Mesendoderm (in vitro differentiated cells): ENCODE measurements around the gene RUSF1.
"Not testable (repeated sequence)": the region's sequence is repeated elsewhere in the genome, so short reads cannot be mapped to it uniquely, and the experiment has no call there.

Experiments used
- DNase-seq: peaks from one replicate; pipeline ENCODE4 v3.0.0; 2013
- H2AK5ac ChIP-seq: 2 replicates; pipeline ENCODE4 v1.6.1; 2013; ENCODE audit warnings: low read length, inconsistent platforms
- H2BK120ac ChIP-seq: 2 replicates; pipeline ENCODE4 v1.6.1; 2013; ENCODE audit warnings: low read depth, mild to moderate bottlenecking, low read length, moderate library complexity, mixed read lengths
- H2BK15ac ChIP-seq: replicated peaks from 2 replicates; pipeline ENCODE4 v1.6.1; 2013; ENCODE audit warnings: low read depth, mild to moderate bottlenecking, moderate library complexity
- H2BK5ac ChIP-seq: 2 replicates; pipeline ENCODE4 v1.6.1; 2013; ENCODE audit warnings: low read length, inconsistent platforms
- H3K18ac ChIP-seq: 2 replicates; pipeline ENCODE4 v1.6.1; 2013; ENCODE audit warnings: mild to moderate bottlenecking, low read length, mixed read lengths
- H3K23ac ChIP-seq: one replicate; pipeline ENCODE4 v1.6.1; 2013; ENCODE audit warnings: low read length
- H3K27ac ChIP-seq: 2 replicates; pipeline ENCODE4 v1.5.1; 2013; ENCODE audit warnings: low read depth, mild to moderate bottlenecking, inconsistent platforms, low read length, moderate library complexity
- H3K27me3 ChIP-seq: 2 replicates; pipeline ENCODE4 v1.6.1; 2013; ENCODE audit warnings: low read length, control low read depth, mild to moderate bottlenecking, inconsistent platforms; ENCODE audit not compliant: insufficient read depth, poor library complexity
- H3K36me3 ChIP-seq: 2 replicates; pipeline ENCODE4 v1.6.1; 2013; ENCODE audit warnings: low read length, inconsistent platforms; ENCODE audit not compliant: control insufficient read depth, insufficient read depth
- H3K4ac ChIP-seq: one replicate; pipeline ENCODE4 v1.6.1; 2013; ENCODE audit warnings: low read depth, mild to moderate bottlenecking, low read length, moderate library complexity
- H3K4me1 ChIP-seq: 2 replicates; pipeline ENCODE4 v1.6.1; 2013; ENCODE audit warnings: low read depth, low read length, inconsistent platforms; ENCODE audit not compliant: control insufficient read depth
- H3K4me2 ChIP-seq: 2 replicates; pipeline ENCODE4 v1.6.1; 2013; ENCODE audit warnings: low read length
- H3K4me3 ChIP-seq: 2 replicates; pipeline ENCODE4 v1.5.1; 2013; ENCODE audit warnings: mild to moderate bottlenecking, low read length
- H3K56ac ChIP-seq: one replicate; pipeline ENCODE4 v1.6.1; 2013; ENCODE audit warnings: low read length
- H3K79me1 ChIP-seq: 2 replicates; pipeline ENCODE4 v1.6.1; 2013; ENCODE audit warnings: low read length, inconsistent platforms
- H3K79me2 ChIP-seq: 2 replicates; pipeline ENCODE4 v1.6.1; 2013; ENCODE audit warnings: mild to moderate bottlenecking, low read length; ENCODE audit not compliant: control insufficient read depth, insufficient read depth
- H3K9ac ChIP-seq: 2 replicates; pipeline ENCODE4 v1.6.1; 2013; ENCODE audit warnings: low read length, inconsistent platforms
- H4K5ac ChIP-seq: one replicate; pipeline ENCODE4 v1.6.1; 2013; ENCODE audit warnings: low read length
- H4K8ac ChIP-seq: one replicate; pipeline ENCODE4 v1.6.1; 2013; ENCODE audit warnings: low read depth, mild to moderate bottlenecking, control low read depth, low read length, moderate library complexity
- WGBS: extraction: QIAGEN DNeasy Blood & Tissue Kit; methylation state at CpG from one replicate; pipeline ENCODE4 v1.1.7; 2013; ENCODE audit warnings: low lambda C conversion rate, missing lambda C conversion rate; ENCODE audit not compliant: insufficient coverage; ENCODE audit errors: extremely low coverage; 5-methylcytosine and 5-hydroxymethylcytosine counted together

The RUSF1 gene

GRCh38 chr16:31484048-31484447 is 24.1 kb downstream of the RUSF1 start:
- H3K4ac ChIP-seq, H3K9ac ChIP-seq, H3K23ac ChIP-seq, H2BK5ac ChIP-seq, H3K27ac ChIP-seq, H3K4me1 ChIP-seq, H3K56ac ChIP-seq, DNase-seq, H3K36me3 ChIP-seq, H3K79me2 ChIP-seq, H3K4me2 ChIP-seq, H4K8ac ChIP-seq, H3K4me3 ChIP-seq, H4K5ac ChIP-seq, H2AK5ac ChIP-seq, H2BK15ac ChIP-seq, H2BK120ac ChIP-seq, H3K79me1 ChIP-seq, H3K18ac ChIP-seq: not testable (repeated sequence)
- H3K27me3 ChIP-seq, result peaks cover 12% of the 10 kb centered on the region
- no CpG with 5 or more reads among the region's 4 CpGs for WGBS

GRCh38 chr16:31483081-31483480 is 25.1 kb downstream of the RUSF1 start, which contains the start of gene SLC5A2:
SLC5A2 (plus strand) TSS chr16:31483123; CDS start chr16:31483137, 14 bp downstream.
- H3K4ac ChIP-seq, result no peak within 1 kb of the TSS
- H3K27me3 ChIP-seq, result peaks cover 10% of the 10 kb centered on the region
- H2AK5ac ChIP-seq, result no peak within 1 kb of the TSS
- no peak within 1 kb of the TSS for H3K27ac ChIP-seq
- H3K4me3 ChIP-seq, result no peak within 1 kb of the TSS
- no CpG with 5 or more reads among the region's 4 CpGs for WGBS
- H3K18ac ChIP-seq, result no peak within 1 kb of the TSS
- no peak within 1 kb of the TSS for H3K9ac ChIP-seq
- no peak within 1 kb of the TSS for H3K56ac ChIP-seq
- no peaks in the 10 kb centered on the region for H3K79me1 ChIP-seq
- no peak for DNase-seq
- H3K4me1 ChIP-seq, result no peaks in the 10 kb centered on the region
- H4K5ac ChIP-seq, result no peak within 1 kb of the TSS
- no peak within 1 kb of the TSS for H3K23ac ChIP-seq
- no peak within 1 kb of the TSS for H2BK5ac ChIP-seq
- no peaks in the 10 kb centered on the region for H3K36me3 ChIP-seq
- no peaks in the 10 kb centered on the region for H3K79me2 ChIP-seq
- H3K4me2 ChIP-seq, result no peak within 1 kb of the TSS
- no peak within 1 kb of the TSS for H2BK120ac ChIP-seq
- no peak within 1 kb of the TSS for H4K8ac ChIP-seq
- no peak within 1 kb of the TSS for H2BK15ac ChIP-seq

- no peak for DNase-seq
- Histone ChIP-seq H3K23ac (no peak overlapping the region), H2BK5ac (no peak overlapping the region), H4K8ac (no peak overlapping the region), H3K4ac (no peak overlapping the region), H3K4me2 (no peak overlapping the region), H3K18ac (no peak overlapping the region), H3K27ac (no peak overlapping the region), H3K9ac (no peak overlapping the region), H2AK5ac (no peak overlapping the region), H3K79me1 (no peaks in the 10 kb centered on the region), H4K5ac (no peak overlapping the region), H3K4me3 (no peak overlapping the region), H3K36me3 (no peaks in the 10 kb centered on the region), H3K56ac (no peak overlapping the region), H3K4me1 (no peaks in the 10 kb centered on the region), H2BK120ac (no peak overlapping the region), H3K27me3 (no peaks in the 10 kb centered on the region), H3K79me2 (no peaks in the 10 kb centered on the region), H2BK15ac (no peak overlapping the region)
- WGBS, result no CpG with 5 or more reads among the region's 7 CpGs
Measured at GRCh38 chr16:31480851-31481536, 27.2 kb downstream of the RUSF1 start.

GRCh38 chr16:31479751-31480150 is 28.4 kb downstream of the RUSF1 start:
- Histone ChIP-seq H3K23ac (no peak overlapping the region), H3K18ac (no peak overlapping the region), H3K4me3 (no peak overlapping the region), H2BK5ac (no peak overlapping the region), H3K36me3 (no peaks in the 10 kb centered on the region), H2BK15ac (no peak overlapping the region), H4K8ac (no peak overlapping the region), H3K4me2 (no peak overlapping the region), H4K5ac (no peak overlapping the region), H3K4ac (no peak overlapping the region), H2AK5ac (no peak overlapping the region), H2BK120ac (no peak overlapping the region), H3K9ac (no peak overlapping the region), H3K27ac (no peak overlapping the region), H3K4me1 (no peaks in the 10 kb centered on the region), H3K27me3 (peaks cover 3% of the 10 kb centered on the region), H3K56ac (no peak overlapping the region), H3K79me1 (no peaks in the 10 kb centered on the region), H3K79me2 (no peaks in the 10 kb centered on the region)
- no peak for DNase-seq
- no CpG with 5 or more reads among the region's 9 CpGs for WGBS

- H2AK5ac ChIP-seq, result no peak overlapping the region
- no peak for DNase-seq
- H2BK15ac ChIP-seq, result no peak overlapping the region
- no peaks in the 10 kb centered on the region for H3K36me3 ChIP-seq
- H3K4ac ChIP-seq, result no peak overlapping the region
- no peak overlapping the region for H3K23ac ChIP-seq
- H3K4me1 ChIP-seq, result no peaks in the 10 kb centered on the region
- H3K79me1 ChIP-seq, result no peaks in the 10 kb centered on the region
- H3K27ac ChIP-seq, result no peak overlapping the region
- H4K8ac ChIP-seq, result no peak overlapping the region
- H3K79me2 ChIP-seq, result no peaks in the 10 kb centered on the region
- H2BK120ac ChIP-seq, result no peak overlapping the region
- H3K9ac ChIP-seq, result no peak overlapping the region
- no peak overlapping the region for H3K56ac ChIP-seq
- no peak overlapping the region for H3K4me2 ChIP-seq
- H3K4me3 ChIP-seq, result no peak overlapping the region
- peaks cover 3% of the 10 kb centered on the region for H3K27me3 ChIP-seq
- no peak overlapping the region for H4K5ac ChIP-seq
- WGBS, result no CpG with 5 or more reads among the region's 3 CpGs
- no peak overlapping the region for H2BK5ac ChIP-seq
- no peak overlapping the region for H3K18ac ChIP-seq
Measured at GRCh38 chr16:31478956-31479355, 29.2 kb downstream of the RUSF1 start.
